SK-N-SH (cell line): Measurements from ENCODE around the gene GRM7. TPM values are rescaled to one million over a fixed set of nuclear protein-coding genes. Genes with fewer than 3 reads are reported as not detected.

Experiments
- CTCF ChIA-PET: fragments of 300-600, 350-600 bp; formaldehyde crosslinking; extraction: SDS; loops from one replicate; lab custom pipeline; 2021; lab: Yijun Ruan, JAX
- POLR2A ChIA-PET: fragments of 350-600 bp; sonication (Branson Sonifier 250); formaldehyde crosslinking; extraction: SDS; loops from one replicate; lab custom pipeline; 2020; ENCODE audit warnings: antibody characterized with exemption, inconsistent platforms; lab: Yijun Ruan, JAX
- DNase-seq: peaks from one replicate; pipeline ENCODE4 v3.0.0; 2012
- H2AFZ ChIP-seq: fragments of 200-600 bp; sonication (generic); 2 replicates; pipeline ENCODE4 v1.8.1; 2016; ENCODE audit warnings: antibody characterized with exemption, mild to moderate bottlenecking, low read depth
- H3F3A ChIP-seq: fragments of 200-600 bp; sonication (generic); replicated peaks from 2 replicates; pipeline ENCODE3; 2016; ENCODE audit warnings: antibody characterized with exemption, mild to moderate bottlenecking; ENCODE audit not compliant: insufficient read depth
- H3K27ac ChIP-seq, 2 experiments: fragments of 200-500 bp in 1 of 2; fragments of 200-600 bp in 1 of 2; sonication (Bioruptor generic) in 1 of 2; sonication (generic), shearing (Covaris generic) in 1 of 2; 2 replicates each; pipeline versions ENCODE4 v1.5.1 to v1.6.1; 2014 to 2016; ENCODE audit warnings: low read depth in 2 of 2, inconsistent platforms in 1 of 2, low read length in 1 of 2, mild to moderate bottlenecking in 1 of 2, mixed read lengths in 1 of 2
- H3K27me3 ChIP-seq: fragments of 200-600 bp; sonication (generic), shearing (Covaris generic); 2 replicates; pipeline ENCODE4 v1.6.1; 2016; ENCODE audit warnings: mixed run types; ENCODE audit not compliant: insufficient read depth
- H3K36me3 ChIP-seq, 2 experiments: fragments of 200-500 bp in 1 of 2; fragments of 200-600 bp in 1 of 2; sonication (Bioruptor generic) in 1 of 2; sonication (generic) in 1 of 2; replicated peaks in 1 of 2; 2 replicates each; pipeline versions ENCODE3 to v1.5.1; 2014 to 2016; ENCODE audit warnings: low read length in 1 of 2, mild to moderate bottlenecking in 1 of 2; ENCODE audit not compliant: insufficient read depth in 2 of 2, control insufficient read depth in 1 of 2
- H3K4me1 ChIP-seq, 2 experiments: fragments of 200-500 bp in 1 of 2; fragments of 200-600 bp in 1 of 2; sonication (Bioruptor generic) in 1 of 2; sonication (generic), shearing (Covaris generic) in 1 of 2; 2 replicates each; pipeline versions ENCODE4 v1.5.1 to v1.6.1; 2014 to 2016; ENCODE audit warnings: low read depth in 1 of 2, low read length in 1 of 2, mixed run types in 1 of 2; ENCODE audit not compliant: insufficient read depth in 2 of 2, control insufficient read depth in 1 of 2
- H3K4me2 ChIP-seq: fragments of 200-600 bp; sonication (generic), shearing (Covaris generic); 2 replicates; pipeline ENCODE4 v1.6.1; 2017; ENCODE audit warnings: mixed run types
- H3K4me3 ChIP-seq, 2 experiments: fragments of 200-500 bp in 1 of 2; fragments of 200-600 bp in 1 of 2; sonication (Bioruptor generic) in 1 of 2; sonication (generic), shearing (Covaris generic) in 1 of 2; 2 replicates each; pipeline versions ENCODE4 v1.5.1 to v1.8.1; 2014 to 2016; ENCODE audit warnings: low read depth in 2 of 2, inconsistent platforms in 1 of 2, low read length in 1 of 2, mild to moderate bottlenecking in 1 of 2, mixed read lengths in 1 of 2, moderate library complexity in 1 of 2
- H3K79me2 ChIP-seq: fragments of 200-600 bp; sonication (generic); 2 replicates; pipeline ENCODE4 v1.8.1; 2017; ENCODE audit warnings: mild to moderate bottlenecking; ENCODE audit not compliant: insufficient read depth
- H3K9ac ChIP-seq: fragments of 200-600 bp; sonication (generic); 2 replicates; pipeline ENCODE4 v1.6.1; 2017; ENCODE audit warnings: mixed run types
- H3K9me2 ChIP-seq: fragments of 200-600 bp; sonication (generic); 2 replicates; pipeline ENCODE4 v1.6.1; 2017; ENCODE audit warnings: mixed run types
- H3K9me3 ChIP-seq: fragments of 200-600 bp; sonication (generic); 2 replicates; pipeline ENCODE4 v1.6.1; 2017; ENCODE audit warnings: mixed run types, mild to moderate bottlenecking, moderate library complexity
- H4K20me1 ChIP-seq: fragments of 200-600 bp; sonication (generic); 2 replicates; pipeline ENCODE4 v1.6.1; 2017; ENCODE audit warnings: mild to moderate bottlenecking, mixed run types; ENCODE audit not compliant: insufficient read depth
- CTCF ChIP-seq: fragments of 200-600 bp; sonication (generic); IDR thresholded peaks from 2 replicates; pipeline ENCODE4 v1.6.1; 2017; ENCODE audit warnings: antibody characterized with exemption, mild to moderate bottlenecking, moderate library complexity
- EP300 ChIP-seq, 2 experiments: IDR thresholded peaks; 2 replicates each; pipeline versions ENCODE4 v1.4.0 to v1.6.1; 2012; ENCODE audit warnings: borderline replicate concordance in 1 of 2, low read depth in 1 of 2, low read length in 1 of 2
- EZH2phosphoT487 ChIP-seq: fragments of 200-600 bp; sonication (generic); IDR thresholded peaks from 2 replicates; pipeline ENCODE4 v1.6.1; 2017; ENCODE audit warnings: low read depth, mixed run types, mild to moderate bottlenecking, antibody characterized with exemption, moderate library complexity, borderline replicate concordance
- GATA2 ChIP-seq: sonication (generic); formaldehyde crosslinking; IDR thresholded peaks from 2 replicates; pipeline ENCODE4 v1.5.0; 2020; ENCODE audit warnings: mild to moderate bottlenecking, missing genetic modification reagents
- MAX ChIP-seq: IDR thresholded peaks from 2 replicates; pipeline ENCODE4 v1.4.0; 2012; ENCODE audit warnings: low read depth
- MXI1 ChIP-seq: IDR thresholded peaks from 2 replicates; pipeline ENCODE4 v1.6.1; 2012; ENCODE audit warnings: mild to moderate bottlenecking, low read depth, low read length, improper control_type of control experiment
- NFIC ChIP-seq: IDR thresholded peaks from 2 replicates; pipeline ENCODE4 v1.4.0; 2012; ENCODE audit warnings: borderline replicate concordance
- NRF1 ChIP-seq: IDR thresholded peaks from 2 replicates; pipeline ENCODE4 v1.6.1; 2012; ENCODE audit warnings: low read depth, mild to moderate bottlenecking, low read length
- PBX3 ChIP-seq: IDR thresholded peaks from 2 replicates; pipeline ENCODE4; 2012
- RAD21 ChIP-seq: IDR thresholded peaks from 2 replicates; pipeline ENCODE4 v1.6.1; 2012; ENCODE audit warnings: mild to moderate bottlenecking, low read length
- RCOR1 ChIP-seq: fragments of 150-350 bp; IDR thresholded peaks from 2 replicates; pipeline ENCODE4 v1.6.1; 2017; ENCODE audit warnings: antibody characterized with exemption, low read length
- RXRA ChIP-seq: IDR thresholded peaks from 2 replicates; pipeline ENCODE4 v1.4.0; 2012; ENCODE audit warnings: low read depth, mild to moderate bottlenecking, borderline replicate concordance
- TAF1 ChIP-seq: IDR thresholded peaks from 2 replicates; pipeline ENCODE4 v1.6.1; 2012; ENCODE audit warnings: low read depth, mild to moderate bottlenecking, low read length, moderate library complexity, borderline replicate concordance
- TEAD4 ChIP-seq: IDR thresholded peaks from 2 replicates; pipeline ENCODE4 v1.4.0; 2012; ENCODE audit warnings: mild to moderate bottlenecking, borderline replicate concordance; ENCODE audit not compliant: insufficient read depth
- USF2 ChIP-seq: fragments of 150-350 bp; IDR thresholded peaks from 2 replicates; pipeline ENCODE4 v1.6.1; 2017; ENCODE audit warnings: antibody characterized with exemption, low read length, low read depth, borderline replicate concordance
- WGBS: methylation state at CpG from one replicate; pipeline ENCODE4 v1.1.6; 2017; ENCODE audit warnings: low lambda C conversion rate; 5-methylcytosine and 5-hydroxymethylcytosine counted together
- polyA plus RNA-seq, 3 experiments: library from polyadenylated mRNA; depleted of rRNA; stranded (reverse); fragments of >200 nt; gene quantifications; 2 replicates each; pipeline ENCODE4 v1.2.3, GENCODE V29; 2012

The GRM7 gene
- polyA plus RNA-seq, 1 of the 3 experiments (the other 2 are of a cell fraction) = 0.03 TPM

GRCh38 chr3:7254251-7254650, 393.3 kb downstream of the GRM7 start:
- peaks cover 0 to 4% of the 10 kb centered on the region in 2 experiments; a peak in 2 of 4 replicates for H3K4me1 ChIP-seq
- H3K79me2 ChIP-seq = no peaks in the 10 kb centered on the region
- ChIA-PET CTCF (interaction anchor here (1.7 to 2.1 kb wide), 2 partner anchors 11 to 26 kb away, joined by 4 to 6 read pairs; no protein-coding TSS in a partner anchor), POLR2A (no interaction called here)
- no peaks in the 10 kb centered on the region for H3K9me2 ChIP-seq
- no peak overlapping the region for H2AFZ ChIP-seq
- 18% methylated on average over 2 of the region's 2 CpGs for WGBS
- H3K9me3 ChIP-seq = no peaks in the 10 kb centered on the region
- no peak for DNase-seq
- no peaks in the 10 kb centered on the region for H3F3A ChIP-seq
- H4K20me1 ChIP-seq = no peaks in the 10 kb centered on the region
- no peak overlapping the region for H3K9ac ChIP-seq
- no peak overlapping the region for H3K4me2 ChIP-seq
- H3K27ac ChIP-seq = no peak overlapping the region
- H3K36me3 ChIP-seq = no peaks in the 10 kb centered on the region
- no peaks in the 10 kb centered on the region for H3K27me3 ChIP-seq
- H3K4me3 ChIP-seq = no peak overlapping the region
- TF ChIP-seq GATA2 (no peak), NRF1 (no peak), EZH2phosphoT487 (no peak)

GRCh38 chr3:7260975-7261374, 400.1 kb downstream of the GRM7 start:
- TF ChIP-seq RXRA (no peak), PBX3 (no peak), MAX (no peak), EP300 (IDR thresholded peaks at IDR 0.05; ENCODE audit: borderline replicate concordance in 1 of 2, low read depth in 1 of 2, low read length in 1 of 2) (no peak), CTCF (no peak), TAF1 (no peak), RAD21 (no peak), MXI1 (no peak), RCOR1 (no peak), USF2 (no peak), TEAD4 (no peak), NFIC (no peak)
- Histone ChIP-seq H3K4me1 (no peaks in the 10 kb centered on the region), H3K36me3 (no peaks in the 10 kb centered on the region), H3K9me2 (no peaks in the 10 kb centered on the region), H3K9me3 (no peaks in the 10 kb centered on the region), H3K9ac (no peak overlapping the region), H4K20me1 (no peaks in the 10 kb centered on the region), H3K27ac (no peak overlapping the region), H3K79me2 (no peaks in the 10 kb centered on the region), H3K27me3 (no peaks in the 10 kb centered on the region), H2AFZ (no peak overlapping the region), H3K4me3 (no peak overlapping the region), H3K4me2 (no peak overlapping the region), H3F3A (no peaks in the 10 kb centered on the region)
- ChIA-PET POLR2A (no interaction called here), CTCF (interaction anchor here (0.6 kb wide), 1 partner anchor 1744 kb away, joined by 3 read pairs; no protein-coding TSS in a partner anchor)
- WGBS = 26% methylated on average over 1 of the region's 1 CpG
- DNase-seq = no peak
